ENCODE data around the gene LIN7A.

DNA sequence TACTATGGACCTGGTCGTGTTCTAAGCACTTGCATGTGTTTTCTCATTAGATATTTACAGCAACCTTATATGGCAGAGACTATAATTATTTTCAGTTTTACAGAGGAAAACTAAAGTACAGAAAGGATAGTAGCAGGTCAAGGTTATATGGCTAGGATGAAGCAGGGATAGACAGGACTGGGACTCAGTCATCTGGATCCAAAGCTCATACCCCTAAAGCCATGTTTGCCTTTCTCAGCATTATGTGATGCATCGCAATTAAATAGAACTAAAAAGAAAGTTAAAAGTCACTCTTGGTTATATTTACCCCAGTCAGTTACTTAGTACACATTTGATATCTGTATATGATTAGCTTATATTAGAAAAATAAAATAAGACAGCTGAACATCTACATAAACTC, 13.3 kb downstream of the LIN7A start:
- TF ChIP-seq, protein P1, sequence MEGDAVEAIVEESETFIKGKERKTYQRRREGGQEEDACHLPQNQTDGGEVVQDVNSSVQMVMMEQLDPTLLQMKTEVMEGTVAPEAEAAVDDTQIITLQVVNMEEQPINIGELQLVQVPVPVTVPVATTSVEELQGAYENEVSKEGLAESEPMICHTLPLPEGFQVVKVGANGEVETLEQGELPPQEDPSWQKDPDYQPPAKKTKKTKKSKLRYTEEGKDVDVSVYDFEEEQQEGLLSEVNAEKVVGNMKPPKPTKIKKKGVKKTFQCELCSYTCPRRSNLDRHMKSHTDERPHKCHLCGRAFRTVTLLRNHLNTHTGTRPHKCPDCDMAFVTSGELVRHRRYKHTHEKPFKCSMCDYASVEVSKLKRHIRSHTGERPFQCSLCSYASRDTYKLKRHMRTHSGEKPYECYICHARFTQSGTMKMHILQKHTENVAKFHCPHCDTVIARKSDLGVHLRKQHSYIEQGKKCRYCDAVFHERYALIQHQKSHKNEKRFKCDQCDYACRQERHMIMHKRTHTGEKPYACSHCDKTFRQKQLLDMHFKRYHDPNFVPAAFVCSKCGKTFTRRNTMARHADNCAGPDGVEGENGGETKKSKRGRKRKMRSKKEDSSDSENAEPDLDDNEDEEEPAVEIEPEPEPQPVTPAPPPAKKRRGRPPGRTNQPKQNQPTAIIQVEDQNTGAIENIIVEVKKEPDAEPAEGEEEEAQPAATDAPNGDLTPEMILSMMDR (IDR thresholded peaks at IDR 0.05): no peak
- TF ChIP-seq POLR2A (IDR thresholded peaks at IDR 0.05) (no peak), EP300 (IDR thresholded peaks at IDR 0.05) (no peak)
